ENCODE results near the gene MEGF6. TPM values are rescaled to one million over a fixed set of nuclear protein-coding genes. Genes with fewer than 3 reads are reported as not detected.

MEGF6 gene
- total and polyA plus RNA-seq, 7 donors = 0.67 to 5.5 (median 3.7) TPM

- WGBS, 3 donors = 74 to 78% (median 78%) methylated on average over 9 of the region's 9 CpGs
- intact Hi-C loops (cut with DNase I) = no loop called here
Measured at GRCh38 chr1:3616861-3617260, 5.6 kb upstream of the MEGF6 start.

GRCh38 chr1:3614755-3615742 lies 3.7 kb upstream of the MEGF6 start:
- 56 to 67% (median 57%) methylated on average over 20 of the region's 20 CpGs for WGBS, 3 donors
- intact Hi-C loops (cut with DNase I) = no loop called here
- H3K36me3 ChIP-seq (ENCODE audit: insufficient read depth in 1 of 2, low read depth in 1 of 2) = no peaks in the 10 kb centered on the region
- no peaks in the 10 kb centered on the region for H3K9me3 ChIP-seq
- H3K27me3 ChIP-seq (ENCODE audit: insufficient read depth in 3 of 3, low read length in 2 of 3) = peaks cover 0 to 22% (median 3%) of the 10 kb centered on the region in 3 donors
- peak; percentile 37 for TF ChIP-seq CTCF (IDR thresholded peaks at IDR 0.05)
- no peak for DNase-seq
- no peak overlapping the region for H3K4me3 ChIP-seq
- no peak overlapping the region for H3K27ac ChIP-seq
- peaks cover 7% of the 10 kb centered on the region for H3K4me1 ChIP-seq
- no peak for ATAC-seq

More at GRCh38 chr1:3616861-3617260, 5.6 kb upstream of the MEGF6 start:
- Histone ChIP-seq H3K9me3 (no peaks in the 10 kb centered on the region), H3K4me3 (no peak overlapping the region), H3K27ac (no peak overlapping the region), H3K27me3 (ENCODE audit: insufficient read depth in 3 of 3, low read length in 2 of 3) (peaks cover 0 to 8% (median 0%) of the 10 kb centered on the region in 3 donors), H3K36me3 (ENCODE audit: insufficient read depth in 1 of 2, low read depth in 1 of 2) (no peaks in the 10 kb centered on the region), H3K4me1 (no peaks in the 10 kb centered on the region)
- TF ChIP-seq CTCF (IDR thresholded peaks at IDR 0.05) = no peak
- ATAC-seq (no peak), DNase-seq (no peak)

- ATAC-seq (no peak), DNase-seq (no peak)
- Histone ChIP-seq H3K9me3 (no peaks in the 10 kb centered on the region), H3K4me1 (peaks cover 7% of the 10 kb centered on the region), H3K36me3 (ENCODE audit: insufficient read depth in 1 of 2, low read depth in 1 of 2) (no peaks in the 10 kb centered on the region), H3K4me3 (no peak overlapping the region), H3K27ac (no peak overlapping the region), H3K27me3 (ENCODE audit: insufficient read depth in 3 of 3, low read length in 2 of 3) (peaks cover 0 to 48% (median 9%) of the 10 kb centered on the region in 3 donors)
- TF ChIP-seq CTCF (IDR thresholded peaks at IDR 0.05) = no peak
- intact Hi-C loops (cut with DNase I) = no loop called here
- WGBS, 3 donors = 72 to 73% (median 73%) methylated on average over 7 of the region's 7 CpGs
Measured at GRCh38 chr1:3612123-3612522, 815 bp upstream of the MEGF6 start.

- DNase-seq (no peak), ATAC-seq (peak in 1 of 4 donors; percentile 6)
- Histone ChIP-seq H3K9me3 (no peaks in the 10 kb centered on the region), H3K27me3 (ENCODE audit: insufficient read depth in 3 of 3, low read length in 2 of 3) (peaks cover 0 to 52% (median 9%) of the 10 kb centered on the region in 3 donors), H3K36me3 (ENCODE audit: insufficient read depth in 1 of 2, low read depth in 1 of 2) (no peaks in the 10 kb centered on the region), H3K4me3 (peak overlapping the region; percentile 63), H3K4me1 (peaks cover 7% of the 10 kb centered on the region), H3K27ac (no peak overlapping the region)
- intact Hi-C loops (cut with DNase I) = no loop called here
- 3 to 8% (median 7%) methylated on average over 19 to 27 of the region's 27 CpGs for WGBS, 3 donors
- TF ChIP-seq CTCF (IDR thresholded peaks at IDR 0.05) = no peak
Measured at GRCh38 chr1:3610527-3611169, 660 bp downstream of the MEGF6 start.
